Eye (tissue), 1 donor: ENCODE measurements around the gene CHRNA4.

Experiments
- DNase-seq: peaks from one replicate; pipeline ENCODE4 v3.0.0-alpha.2; 2015

Gene CHRNA4

DNA sequence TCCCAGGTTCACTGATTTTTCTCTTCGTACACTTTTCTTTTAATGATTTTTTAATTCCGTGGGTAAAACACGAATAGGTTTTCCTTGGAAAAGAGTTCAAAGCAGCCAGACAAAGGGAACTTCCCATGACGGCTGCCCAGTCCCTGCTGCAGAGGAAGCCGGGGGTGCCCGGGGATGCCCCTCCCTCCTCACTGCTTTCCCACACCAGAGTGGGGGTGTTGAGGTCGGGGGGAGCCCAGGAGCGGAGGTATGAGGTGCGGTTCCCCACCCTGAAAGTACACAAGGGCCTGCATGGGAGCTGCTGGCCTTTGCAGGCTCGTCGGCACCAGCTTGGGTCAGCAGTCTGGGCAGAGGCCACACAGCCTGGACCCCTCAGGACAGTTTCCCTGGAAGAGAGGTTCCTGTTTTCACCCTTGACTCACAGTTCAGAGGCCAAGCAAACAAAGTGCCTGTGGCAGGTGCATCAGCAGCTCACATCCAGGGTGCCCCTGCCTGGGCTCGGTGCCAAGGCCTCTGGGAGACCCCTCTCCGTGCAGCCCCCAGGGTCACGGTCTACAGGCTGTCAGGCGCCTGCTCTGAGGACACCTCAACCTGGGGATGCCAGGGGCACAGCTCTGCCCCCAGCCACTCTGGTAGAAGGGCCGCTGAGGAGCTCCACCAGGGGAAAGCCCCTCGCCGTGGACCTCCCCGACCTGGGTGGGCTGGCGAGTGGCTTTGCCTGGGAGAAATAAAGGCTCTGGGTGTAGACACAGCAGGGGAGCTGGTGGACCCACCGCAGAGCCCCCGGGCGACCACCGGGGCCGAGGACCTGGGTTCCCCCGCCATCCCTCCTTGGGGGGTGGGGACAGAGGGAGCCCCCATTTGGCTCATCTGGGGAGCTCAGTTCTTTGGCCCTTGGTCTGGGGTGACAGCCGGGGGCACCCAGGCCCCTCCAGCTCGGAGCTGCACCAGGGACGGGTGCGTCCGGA, 15.4 kb upstream of the CHRNA4 start:
- DNase-seq: no peak

GRCh38 chr20:63375438-63375837, 14.3 kb upstream of the CHRNA4 start:
- DNase-seq: no peak

- DNase-seq: no peak
These were observed 13.4 kb upstream of the CHRNA4 start for GRCh38 chr20:63374504-63374903.

- DNase-seq: no peak
These were observed 12.8 kb upstream of the CHRNA4 start for GRCh38 chr20:63373996-63374395.

DNA sequence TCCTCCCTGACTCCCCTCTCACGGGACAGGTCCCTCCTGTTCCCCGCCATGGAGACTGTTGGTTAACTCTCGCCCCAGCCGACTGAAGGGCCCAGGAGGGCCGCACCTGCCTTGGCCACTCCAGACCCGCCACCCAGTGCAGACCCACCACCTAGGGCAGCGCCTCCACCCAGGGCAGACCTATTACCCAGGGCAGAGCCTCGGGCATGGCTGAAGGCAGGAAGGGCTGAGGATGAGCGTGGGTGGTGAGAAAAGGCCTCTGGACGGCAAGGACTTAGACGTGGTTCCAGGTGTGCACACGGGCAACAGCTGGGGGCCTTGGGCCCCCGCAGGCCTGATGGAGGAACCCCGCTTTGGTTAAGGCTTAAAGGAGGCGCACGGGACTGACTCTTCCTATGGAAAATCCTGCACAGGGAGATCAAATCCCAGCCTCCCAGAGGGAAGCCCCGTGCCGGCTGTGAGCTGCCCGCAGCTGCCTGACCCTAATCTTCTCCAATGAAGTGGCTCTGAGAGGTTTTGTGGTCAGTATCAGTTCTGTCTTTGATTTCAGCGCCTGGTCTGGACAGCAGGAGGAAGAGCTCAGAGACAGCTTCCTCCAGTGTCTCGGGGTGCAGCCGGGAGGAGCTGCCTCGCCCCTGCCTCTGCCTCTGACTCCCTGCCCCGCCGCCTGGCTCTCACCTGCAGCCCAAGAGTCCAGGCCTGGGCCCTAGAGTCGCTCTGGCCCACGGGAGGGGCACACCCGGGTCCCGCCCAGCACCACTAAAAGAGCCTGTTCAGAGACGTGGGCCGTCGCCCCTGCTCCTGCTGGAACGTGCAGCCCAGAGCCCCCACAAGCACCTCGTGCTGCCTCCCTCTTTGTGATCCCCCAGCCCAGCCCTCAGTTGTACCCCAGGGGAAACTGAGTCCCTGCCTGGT, 12.1 kb upstream of the CHRNA4 start:
- DNase-seq: no peak

DNA sequence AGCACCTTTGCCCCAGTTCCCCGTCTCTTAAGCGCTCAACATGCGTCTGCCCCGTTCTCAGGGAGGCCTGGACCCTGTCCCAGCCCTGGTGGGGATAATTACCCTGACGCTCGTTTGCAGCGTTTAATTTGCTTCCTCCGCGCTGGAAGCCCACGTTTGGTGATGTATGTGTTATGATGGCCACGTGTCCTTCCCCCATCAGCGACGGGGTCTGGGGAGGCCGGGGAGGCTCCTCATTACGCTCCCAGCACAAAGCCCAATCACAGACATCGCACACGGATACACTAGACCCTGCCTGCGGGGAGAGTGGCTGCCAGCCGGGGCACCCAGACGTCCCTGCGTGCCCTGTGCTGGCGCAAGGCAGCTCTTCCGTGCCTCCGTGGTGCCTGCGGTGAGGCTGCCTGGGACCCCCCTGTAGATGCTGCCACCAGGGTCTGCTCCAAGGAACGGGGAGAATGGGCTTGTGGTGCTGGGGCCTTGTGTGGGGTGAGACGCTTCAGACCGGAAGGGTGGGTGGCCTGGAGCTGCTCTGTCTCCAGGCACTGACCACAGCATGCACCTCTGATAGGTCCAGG, 10.2 kb upstream of the CHRNA4 start:
- peak; percentile 45 for DNase-seq

DNA sequence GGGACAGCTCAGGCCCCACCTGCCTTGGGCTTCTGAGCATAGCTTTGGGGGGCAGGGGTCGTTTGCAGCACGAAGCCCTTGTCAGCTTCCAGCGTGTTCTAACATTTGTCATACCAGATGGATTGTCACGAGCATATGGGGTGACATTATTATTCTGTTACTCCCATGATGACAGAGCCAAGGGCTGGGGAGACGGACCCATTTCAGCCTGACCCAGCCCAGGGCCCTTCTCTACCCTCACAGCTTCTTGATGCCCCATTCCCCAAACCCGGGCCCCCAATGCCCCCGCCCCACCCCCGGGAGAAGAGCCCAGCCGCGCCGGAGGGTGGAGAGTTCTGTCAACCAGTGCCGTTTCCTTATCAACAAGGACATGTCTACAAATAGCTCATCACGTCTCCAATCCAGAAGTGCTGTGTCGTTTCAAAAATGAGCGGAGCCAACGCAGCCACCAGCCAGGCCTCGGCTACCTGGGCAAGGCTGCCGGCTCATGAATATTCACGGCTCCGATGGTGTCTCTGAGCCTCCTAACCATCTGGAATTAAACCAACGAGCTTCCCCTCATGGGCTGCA, 9.6 kb upstream of the CHRNA4 start:
- no peak for DNase-seq

DNA sequence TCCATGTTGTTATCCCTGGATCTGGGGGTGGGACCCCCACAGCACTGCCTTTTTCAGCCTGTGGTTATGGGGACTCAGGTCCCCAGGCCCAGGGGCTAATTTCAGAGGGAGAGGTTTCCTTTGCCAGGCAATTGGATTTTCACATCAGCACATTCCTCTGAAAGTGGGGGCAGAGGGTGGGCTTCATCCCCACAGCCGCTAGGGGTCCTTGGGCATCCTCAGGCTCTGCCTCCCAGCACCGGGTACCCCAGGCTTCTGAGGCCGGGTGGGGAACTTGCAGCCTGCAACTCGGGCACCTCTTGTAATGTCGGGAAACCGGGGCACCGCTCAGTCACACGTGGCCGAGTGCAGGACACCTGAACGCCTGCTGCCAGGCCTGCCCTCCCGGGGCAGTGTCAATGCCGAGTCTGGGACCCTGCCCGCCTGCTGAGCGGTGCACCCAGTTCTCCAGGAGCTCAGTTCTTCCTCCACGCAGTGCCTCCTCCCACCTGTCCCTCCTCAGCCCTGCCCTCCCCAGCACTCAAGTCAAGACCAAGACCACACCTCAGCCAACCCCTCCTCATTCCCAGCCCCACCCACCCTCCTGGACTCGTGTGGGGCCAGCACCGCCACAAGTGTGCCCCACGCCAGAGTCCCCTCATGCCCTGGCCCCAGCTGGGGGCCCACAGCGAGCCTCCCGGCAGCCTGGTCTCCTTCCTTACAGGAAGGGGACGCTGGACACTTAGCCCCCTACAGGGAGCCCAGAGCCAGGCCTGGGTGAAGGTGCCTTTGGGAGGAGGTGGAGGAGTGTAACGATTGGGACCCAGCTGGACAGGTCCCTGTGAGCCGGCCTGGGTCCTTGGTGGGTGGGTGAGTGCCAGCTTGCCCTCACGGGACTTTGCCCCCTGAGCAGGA, 8.8 kb upstream of the CHRNA4 start:
- DNase-seq: no peak

GRCh38 chr20:63369024-63369530, 7.9 kb upstream of the CHRNA4 start:
- DNase-seq: no peak

DNA sequence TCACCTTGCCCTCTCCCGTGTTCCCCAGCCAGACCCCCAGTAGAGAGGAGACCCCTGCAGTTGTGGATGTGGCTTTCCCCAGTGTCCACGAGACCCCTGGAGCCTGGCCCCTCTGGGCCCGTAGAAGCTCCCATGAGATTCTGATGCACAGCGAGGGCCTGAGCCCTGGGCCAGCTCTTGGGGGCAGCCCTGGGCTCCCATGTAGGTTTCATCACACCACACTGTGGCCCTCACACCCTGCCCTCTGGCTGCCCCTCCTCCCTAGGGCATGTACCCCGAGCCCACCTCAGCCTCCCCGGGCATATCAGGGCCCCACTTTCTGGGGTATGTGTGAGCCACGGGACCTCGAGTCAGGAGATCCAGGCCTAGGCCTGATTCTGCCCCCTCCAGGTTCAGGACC, 7.0 kb upstream of the CHRNA4 start:
- no peak for DNase-seq

- peak; percentile 87 for DNase-seq
These were observed 6.4 kb upstream of the CHRNA4 start for GRCh38 chr20:63367446-63368055.

- peak; percentile 84 for DNase-seq
These were observed 5.5 kb upstream of the CHRNA4 start for GRCh38 chr20:63366390-63367365.

DNA sequence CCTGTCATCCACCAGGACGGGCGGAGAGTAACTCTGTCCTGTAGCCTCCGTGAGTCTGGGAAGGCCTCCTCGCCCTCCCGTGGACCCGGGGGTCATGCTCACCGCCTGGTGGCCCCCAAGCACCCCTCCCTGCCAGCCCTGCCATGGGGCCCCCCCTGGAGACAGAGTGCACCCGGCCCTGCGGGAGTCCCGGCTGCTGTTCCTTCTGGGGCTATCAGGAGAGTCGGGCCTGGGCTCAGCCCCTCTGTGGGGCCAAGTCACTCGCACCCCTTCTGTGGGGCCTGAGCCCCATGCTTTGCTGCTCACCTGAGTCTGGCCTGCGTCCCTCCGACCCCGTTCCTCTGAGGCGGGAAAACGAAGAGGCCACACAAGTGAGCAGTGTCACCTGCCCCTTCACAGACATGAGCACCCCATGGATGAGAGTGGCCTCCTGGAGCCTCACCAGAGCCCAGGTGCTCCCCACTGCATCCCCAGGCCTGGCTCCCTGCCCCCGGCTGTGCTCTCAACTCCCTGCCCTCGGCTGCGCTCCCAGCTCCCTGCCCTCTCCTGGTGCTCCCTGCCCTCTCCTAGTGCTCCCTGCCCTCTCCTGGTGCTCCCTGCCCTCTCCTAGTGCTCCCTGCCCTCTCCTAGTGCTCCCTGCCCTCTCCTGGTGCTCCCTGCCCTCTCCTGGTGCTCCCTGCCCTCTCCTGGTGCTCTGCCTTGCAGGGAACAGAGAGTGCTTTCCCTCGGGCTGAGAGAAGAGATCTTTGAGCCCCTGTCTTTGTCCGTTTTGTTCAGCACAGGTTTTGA, 4.6 kb upstream of the CHRNA4 start:
- DNase-seq: no peak

- DNase-seq: no peak
These were observed 3.8 kb upstream of the CHRNA4 start for GRCh38 chr20:63364801-63365585.

- peak; percentile 58 for DNase-seq
These were observed 2.9 kb upstream of the CHRNA4 start for GRCh38 chr20:63363981-63364561.

DNA sequence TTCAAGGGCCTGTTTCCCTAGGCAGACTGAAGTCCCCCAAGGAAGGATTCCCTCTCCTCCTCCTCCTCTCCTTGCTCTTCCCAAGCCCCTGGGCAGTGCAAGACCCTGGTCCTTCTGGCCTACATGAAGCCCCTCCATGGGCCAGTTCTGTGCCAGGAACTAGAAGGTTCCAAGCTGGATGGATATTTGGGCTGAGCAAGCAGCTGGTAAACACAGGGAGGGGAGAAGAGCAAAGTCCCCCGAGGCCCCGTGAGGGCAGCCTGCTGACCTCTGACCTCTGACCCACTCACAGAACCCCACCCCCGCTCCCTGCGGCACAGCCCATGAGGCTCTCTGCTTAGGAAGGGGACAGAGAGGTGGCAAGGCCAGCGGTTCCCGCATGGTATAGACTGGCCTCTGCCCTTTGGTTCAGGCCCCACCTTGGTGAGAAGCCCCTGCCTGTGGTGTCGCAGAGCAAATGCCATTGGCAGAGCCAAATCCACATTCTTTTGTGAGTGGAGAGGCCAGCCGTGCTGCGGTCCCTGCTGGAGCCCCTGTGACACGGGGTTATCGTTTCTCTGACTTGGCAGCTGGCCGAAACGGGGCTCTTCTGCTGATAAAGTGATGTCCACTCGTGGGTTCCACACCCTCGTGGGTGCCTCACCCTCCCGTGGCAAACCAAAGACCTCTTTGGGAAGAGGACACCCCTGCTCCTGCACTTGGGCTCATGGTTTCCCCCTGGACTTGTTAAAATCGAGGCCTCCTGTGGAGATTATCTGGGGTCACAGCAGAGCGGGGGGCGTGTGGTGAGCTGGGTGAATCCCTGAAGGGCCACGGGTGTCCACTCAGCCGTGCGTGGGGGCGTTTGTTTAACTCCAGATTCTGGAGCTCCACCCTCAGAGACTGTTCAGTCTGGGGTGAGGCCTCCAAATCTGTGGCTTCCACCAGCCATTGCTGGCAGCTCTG, 2.1 kb upstream of the CHRNA4 start:
- peak; percentile 42 for DNase-seq
